ENCODE results near the gene SLC51B.

GRCh38 chr15:65034719-65035118 is 10.5 kb upstream of the SLC51B start:
- TF ChIP-seq POLR2A (IDR thresholded peaks at IDR 0.05) (no peak), CTCF (IDR thresholded peaks at IDR 0.05 in 4 of 5, conservative IDR thresholded peaks at IDR 0.05 in 1 of 5) (no peak)
